ENCODE data around the gene TEX54.
"Not testable (repeated sequence)": the region's sequence is repeated elsewhere in the genome, so short reads cannot be mapped to it uniquely, and the experiment has no call there.

The TEX54 gene

GRCh38 chr11:62850911-62851806 is 18.5 kb upstream of the TEX54 start:
- DNase-seq: peak in 1 of 2 experiments; percentile 59
- TF ChIP-seq GATA1 (IDR thresholded peaks at IDR 0.05; ENCODE audit: low read depth, low read length) (no peak), POLR2A (IDR thresholded peaks at IDR 0.05; ENCODE audit: low read length) (peak; percentile 88)

DNA sequence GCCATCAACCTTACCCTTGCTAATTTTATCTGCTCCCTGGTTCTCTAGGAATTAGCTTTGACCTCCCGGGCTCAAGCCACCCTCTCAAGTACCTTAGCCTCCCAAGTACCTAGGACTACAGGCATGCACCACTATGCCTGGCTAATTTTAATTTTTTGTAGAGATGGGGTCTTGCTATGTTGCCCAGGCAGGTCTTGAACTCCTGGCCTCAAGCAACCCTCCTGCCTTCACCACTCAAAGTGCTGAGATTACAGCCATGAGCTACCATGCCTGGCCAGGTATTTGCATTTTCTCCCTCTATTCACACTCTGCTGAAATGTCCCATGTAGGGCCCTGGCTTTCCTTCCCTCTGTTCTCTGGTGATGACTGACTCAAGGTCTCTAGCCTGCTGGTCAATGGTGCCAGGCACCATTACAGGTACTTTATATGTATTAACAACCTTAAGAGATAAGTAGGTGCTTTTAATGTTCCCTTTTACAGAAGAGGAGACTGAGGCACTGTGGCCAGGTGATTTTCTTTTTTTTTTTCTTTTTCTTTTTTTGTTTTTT is 15.2 kb upstream of the TEX54 start:
- no peak for TF ChIP-seq GATA1 (IDR thresholded peaks at IDR 0.05; ENCODE audit: low read depth, low read length)
- TF ChIP-seq POLR2A (IDR thresholded peaks at IDR 0.05; ENCODE audit: low read length): no peak
- no peak for DNase-seq

GRCh38 chr11:62846177-62846576 is 13.5 kb upstream of the TEX54 start:
- DNase-seq: no peak
- TF ChIP-seq POLR2A (IDR thresholded peaks at IDR 0.05; ENCODE audit: low read length) (no peak), GATA1 (IDR thresholded peaks at IDR 0.05; ENCODE audit: low read depth, low read length) (no peak)

DNA sequence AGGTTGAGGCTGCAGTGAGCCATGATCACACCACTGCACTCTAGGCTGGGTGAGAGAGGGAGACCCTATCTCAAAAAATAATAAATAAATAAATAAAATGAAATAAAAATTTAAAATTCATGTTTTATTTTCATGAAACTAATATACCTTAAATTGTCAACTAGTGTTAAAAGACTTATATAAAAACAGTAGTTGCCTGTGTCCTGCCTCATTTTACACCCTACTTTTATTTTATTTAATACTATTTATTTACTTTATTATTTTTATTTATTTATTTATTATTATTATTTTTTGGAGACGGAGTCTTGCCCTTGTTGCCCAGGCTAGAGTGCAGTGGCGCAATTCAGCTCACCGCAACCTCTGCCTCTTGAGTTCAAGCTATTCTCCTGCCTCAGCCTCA is 11.5 kb upstream of the TEX54 start:
- DNase-seq: no peak

DNA sequence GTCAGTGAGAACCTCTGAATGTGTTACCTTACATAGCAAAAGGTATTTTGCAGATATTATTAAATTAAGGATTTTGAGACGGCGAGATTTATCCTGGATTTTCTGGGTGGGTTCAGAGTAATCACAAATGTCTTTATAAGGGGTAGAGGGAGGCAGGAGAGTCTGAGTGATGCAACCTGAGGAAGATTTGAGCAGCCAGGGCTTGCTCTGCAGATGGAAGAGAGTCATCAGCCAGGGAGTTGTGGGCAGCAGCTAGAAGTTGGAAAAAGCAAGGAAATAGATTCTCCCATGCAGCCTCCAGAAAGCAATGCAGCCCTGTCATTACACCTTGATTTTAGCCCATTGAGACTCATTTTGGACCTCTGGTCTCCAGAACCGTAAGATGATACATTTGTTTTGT is 10.8 kb upstream of the TEX54 start:
- no peak for DNase-seq
- no peak for TF ChIP-seq GATA1 (IDR thresholded peaks at IDR 0.05; ENCODE audit: low read depth, low read length)
- TF ChIP-seq POLR2A (IDR thresholded peaks at IDR 0.05; ENCODE audit: low read length): no peak

More for the DNA sequence above, 11.5 kb upstream of the TEX54 start:
- no peak for TF ChIP-seq GATA1 (IDR thresholded peaks at IDR 0.05; ENCODE audit: low read depth, low read length)
- TF ChIP-seq POLR2A (IDR thresholded peaks at IDR 0.05; ENCODE audit: low read length): no peak

DNA sequence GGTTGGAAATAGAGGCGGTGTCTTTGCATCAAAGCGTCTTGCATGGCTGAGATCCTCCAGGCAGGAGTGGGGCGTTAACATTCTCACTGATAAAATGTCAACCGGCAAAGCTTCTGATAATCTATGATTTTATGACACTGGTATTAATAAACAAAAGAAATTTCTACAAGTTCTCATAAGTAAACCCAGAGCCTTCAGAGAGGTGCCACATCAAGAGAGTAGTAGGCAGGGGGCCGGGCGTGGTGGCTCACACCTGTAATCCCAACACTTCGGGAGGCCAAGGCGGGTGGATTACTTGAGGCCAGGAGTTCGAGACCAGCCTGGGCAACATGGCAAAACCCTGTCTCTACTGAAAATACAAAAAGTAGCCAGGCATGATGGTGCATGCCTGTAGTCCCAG is 10.2 kb upstream of the TEX54 start:
- not testable (repeated sequence) for DNase-seq

DNA sequence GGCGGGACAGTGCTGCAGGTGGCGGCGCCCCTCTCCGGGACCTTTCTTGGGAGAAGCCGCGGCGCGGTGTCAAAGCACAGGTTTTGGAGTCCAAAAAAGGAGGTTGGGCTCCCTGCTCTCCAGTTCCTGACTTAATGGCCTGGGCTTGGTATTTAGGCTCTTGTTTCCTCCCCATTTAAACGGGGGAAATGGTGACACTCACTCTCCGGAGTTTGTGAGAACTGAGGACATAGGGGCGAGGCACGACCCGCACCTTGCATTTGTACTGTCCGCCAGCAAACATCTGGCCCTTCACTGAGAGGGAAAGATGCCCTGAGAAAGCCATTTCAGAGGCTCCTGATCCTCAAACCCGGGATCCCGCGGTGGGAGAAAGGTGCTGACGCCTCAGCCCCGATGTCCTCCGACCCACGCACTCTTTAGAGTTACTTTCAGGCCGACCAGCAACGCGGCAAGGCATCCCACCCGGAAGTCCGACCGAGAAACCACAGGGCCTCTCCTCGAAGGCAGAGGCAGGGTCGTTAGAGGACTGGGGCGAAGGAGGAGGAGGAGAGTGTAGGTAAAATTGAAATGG is 9.6 kb upstream of the TEX54 start:
- DNase-seq: no peak
- TF ChIP-seq POLR2A (IDR thresholded peaks at IDR 0.05; ENCODE audit: low read length) (no peak), GATA1 (IDR thresholded peaks at IDR 0.05; ENCODE audit: low read depth, low read length) (no peak)

DNA sequence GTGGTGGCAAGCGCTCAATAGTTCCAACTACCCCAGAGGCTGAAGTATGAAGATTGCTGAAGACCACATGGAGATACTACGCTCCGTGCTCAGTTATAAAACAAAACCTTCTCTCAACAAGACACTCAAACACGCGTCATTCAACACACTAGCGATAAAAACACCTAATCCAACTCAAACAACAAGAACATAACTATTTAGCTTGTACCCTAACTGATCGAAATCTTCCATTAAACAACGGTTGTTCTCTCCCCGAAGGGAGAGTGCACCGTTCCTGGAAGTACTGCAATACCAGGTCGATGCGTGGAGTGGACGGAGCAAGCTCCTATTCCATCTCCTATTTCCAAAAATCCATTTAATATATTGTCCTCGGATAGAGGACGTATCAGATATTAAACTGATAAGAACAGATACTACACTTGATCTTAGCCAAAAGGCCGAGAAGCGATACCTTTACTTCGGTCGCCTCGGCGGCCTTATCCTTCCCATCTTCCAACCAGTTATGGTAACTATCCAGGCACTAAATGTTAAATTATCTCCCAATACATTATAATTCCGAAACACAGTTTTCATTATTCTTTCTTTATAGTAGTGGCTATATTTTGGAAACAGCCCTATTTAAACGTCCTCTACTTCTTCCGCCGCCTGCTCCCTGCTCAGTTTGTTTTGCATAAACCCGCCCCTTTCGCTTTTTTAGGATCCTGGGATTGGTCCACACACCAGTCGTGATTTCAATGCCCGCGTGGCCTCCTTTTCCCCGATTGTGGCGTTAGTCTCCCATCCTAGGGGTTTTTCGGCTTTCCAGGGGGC is 8.9 kb upstream of the TEX54 start:
- TF ChIP-seq GATA1 (IDR thresholded peaks at IDR 0.05; ENCODE audit: low read depth, low read length) (no peak), POLR2A (IDR thresholded peaks at IDR 0.05; ENCODE audit: low read length) (peak; percentile 100)
- DNase-seq: peak; percentile 95 to 97

DNA sequence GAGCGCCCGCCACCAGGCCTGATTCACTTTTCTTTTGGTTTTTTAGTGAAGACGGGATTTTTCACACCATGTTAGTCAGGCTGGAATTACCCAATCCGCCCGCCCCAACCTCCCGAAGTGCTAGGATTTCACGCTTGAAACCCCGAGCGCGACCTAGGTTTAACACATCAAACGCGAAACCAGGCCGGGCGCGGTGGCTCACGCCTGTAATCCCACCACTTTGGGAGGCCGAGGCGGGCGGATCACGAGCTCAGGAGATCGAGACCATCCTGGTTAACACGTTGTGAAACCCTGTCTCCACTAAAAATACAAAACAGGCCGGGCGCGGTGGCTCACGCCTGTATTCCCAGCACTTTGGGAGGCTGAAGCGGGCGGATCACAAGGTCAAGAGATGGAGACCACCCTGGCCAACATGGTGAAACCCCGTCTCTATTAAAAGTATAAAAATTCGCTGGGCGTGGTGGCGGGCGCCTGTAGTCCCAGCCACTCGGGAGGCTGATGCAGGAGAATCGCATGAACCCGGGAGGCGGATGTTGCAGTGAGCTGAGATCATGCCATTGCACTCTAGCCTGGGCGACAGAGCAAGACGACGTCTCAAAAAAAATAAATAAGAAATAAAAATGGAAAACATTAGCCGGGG is 8.2 kb upstream of the TEX54 start:
- DNase-seq: peak; percentile 73 to 88

DNA sequence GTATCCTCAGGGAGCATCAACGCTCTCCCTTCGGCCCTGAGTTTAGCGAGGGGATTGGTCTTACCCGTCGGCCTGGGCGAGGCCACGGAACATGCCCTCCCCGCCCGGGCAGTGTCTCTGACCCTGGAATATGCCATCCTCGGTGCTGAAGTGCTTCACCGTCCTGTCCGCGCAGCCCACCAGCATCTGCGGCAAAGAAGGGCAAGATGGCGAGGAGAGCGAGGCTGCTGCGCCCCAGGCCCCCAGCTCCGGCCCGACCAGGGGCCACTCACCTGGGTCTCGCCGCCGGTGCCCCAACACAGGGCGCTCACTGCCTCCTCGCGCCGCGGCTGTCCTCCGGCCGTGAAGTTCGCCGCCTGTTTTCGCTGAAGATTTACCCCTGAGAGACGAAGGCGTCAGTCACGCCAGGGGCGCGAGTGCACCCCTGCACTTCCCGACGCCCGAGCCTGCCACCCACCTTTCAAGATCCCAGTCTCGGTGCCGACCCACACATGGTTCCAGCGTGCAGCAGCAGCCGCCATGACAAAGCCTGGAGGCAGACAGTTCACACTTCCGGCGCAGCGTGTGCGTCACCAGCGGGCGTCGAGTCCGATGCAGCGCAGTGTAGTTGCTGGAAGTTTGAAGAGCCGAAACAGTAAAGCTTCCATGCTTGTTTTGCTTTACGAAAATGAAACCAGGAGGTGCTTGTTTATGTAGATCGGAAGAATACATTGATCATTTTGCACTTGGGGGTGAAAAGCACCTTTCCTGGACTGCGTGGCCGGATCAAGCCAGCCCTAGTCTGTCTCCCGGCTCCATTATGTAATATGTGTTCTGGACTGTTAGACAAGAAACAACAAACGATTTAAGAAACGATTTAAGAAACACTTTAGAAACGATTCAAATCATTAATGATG is 6.7 kb upstream of the TEX54 start, which contains the start of gene WDR74:
TSS of gene WDR74 (minus strand) at position 541 of the 896 bp plus-strand sequence. CDS start at position 521, 20 bp downstream.
- TF ChIP-seq POLR2A (IDR thresholded peaks at IDR 0.05; ENCODE audit: low read length) (peak; percentile 94), GATA1 (IDR thresholded peaks at IDR 0.05; ENCODE audit: low read depth, low read length) (no peak)
- DNase-seq: peak; percentile 95 to 96

DNA sequence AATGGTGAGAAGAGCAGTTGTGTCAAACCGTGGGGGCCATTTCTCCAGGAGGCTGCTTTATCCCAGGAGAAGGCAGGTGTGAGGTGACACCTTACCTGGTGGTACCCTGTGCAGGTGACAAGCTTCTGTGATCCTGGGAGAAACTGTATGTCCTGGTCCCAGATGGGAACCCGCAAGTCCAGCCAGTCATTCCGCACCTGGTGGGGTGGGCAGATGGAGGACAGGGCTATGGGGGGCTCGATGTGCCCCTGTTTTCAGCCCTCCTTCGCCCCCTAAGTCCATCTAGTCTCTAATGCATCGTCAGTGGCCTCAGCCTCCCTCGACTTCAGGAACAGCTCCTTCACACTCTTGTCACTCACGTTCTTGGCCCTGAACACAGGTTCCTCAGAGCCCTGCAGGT is 2.7 kb upstream of the TEX54 start:
- TF ChIP-seq GATA1 (IDR thresholded peaks at IDR 0.05; ENCODE audit: low read depth, low read length) (no peak), POLR2A (IDR thresholded peaks at IDR 0.05; ENCODE audit: low read length) (no peak)
- no peak for DNase-seq

DNA sequence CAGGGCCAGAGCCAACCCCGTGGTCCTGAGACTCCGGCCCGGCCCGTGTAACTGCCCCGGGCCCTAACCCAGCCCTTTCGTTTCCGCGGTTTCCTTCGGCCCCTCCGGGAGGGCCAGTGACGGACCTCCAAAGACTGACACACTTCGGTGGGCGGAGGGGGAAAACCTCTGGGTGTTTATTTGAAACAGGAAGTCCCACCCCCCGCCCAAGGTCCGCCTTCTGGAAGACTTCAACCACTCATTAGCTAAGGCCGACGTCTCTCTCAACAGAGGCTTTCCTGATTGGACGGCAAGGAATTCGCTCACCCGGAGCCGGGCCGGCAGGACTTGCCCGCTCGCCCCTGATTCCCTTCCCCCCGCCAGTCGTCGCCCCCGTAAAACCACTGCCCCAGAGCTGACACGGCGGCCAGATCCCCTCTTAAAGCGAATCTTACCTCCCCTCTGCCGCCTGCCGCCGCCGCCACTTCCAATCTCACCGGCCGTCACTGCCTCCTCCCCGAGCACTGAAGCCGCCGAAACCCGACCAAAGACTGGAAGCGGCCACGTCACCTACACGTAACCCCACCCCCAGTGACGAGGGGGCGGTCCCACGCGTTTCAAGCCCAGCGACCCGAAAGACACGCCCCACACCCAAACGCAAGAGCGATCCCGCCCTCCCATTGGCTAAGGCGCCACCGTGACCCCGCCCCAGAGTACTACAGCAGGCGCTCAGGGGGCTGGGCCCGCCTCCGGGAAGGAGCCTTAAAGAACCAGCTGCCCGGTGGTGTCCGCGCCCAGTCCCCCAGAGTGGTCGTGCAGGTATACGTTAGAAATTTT is 913 bp downstream of the TEX54 start, which contains the start of gene STX5:
TSS of gene STX5 (minus strand) at position 532 of the 816 bp plus-strand sequence. CDS start 808 bp downstream, outside the sequence.
- TF ChIP-seq POLR2A (IDR thresholded peaks at IDR 0.05; ENCODE audit: low read length) (peak; percentile 86), GATA1 (IDR thresholded peaks at IDR 0.05; ENCODE audit: low read depth, low read length) (no peak)
- DNase-seq: peak; percentile 99 to 100

Measured in erythroblast (primary cell).